NCI-H146 (cell line): ENCODE results near the gene NCKAP5.

Experiments
- DNase-seq: peaks from one replicate; lab custom pipeline; 2025; lab: John Stamatoyannopoulos, UW

The NCKAP5 gene

DNA sequence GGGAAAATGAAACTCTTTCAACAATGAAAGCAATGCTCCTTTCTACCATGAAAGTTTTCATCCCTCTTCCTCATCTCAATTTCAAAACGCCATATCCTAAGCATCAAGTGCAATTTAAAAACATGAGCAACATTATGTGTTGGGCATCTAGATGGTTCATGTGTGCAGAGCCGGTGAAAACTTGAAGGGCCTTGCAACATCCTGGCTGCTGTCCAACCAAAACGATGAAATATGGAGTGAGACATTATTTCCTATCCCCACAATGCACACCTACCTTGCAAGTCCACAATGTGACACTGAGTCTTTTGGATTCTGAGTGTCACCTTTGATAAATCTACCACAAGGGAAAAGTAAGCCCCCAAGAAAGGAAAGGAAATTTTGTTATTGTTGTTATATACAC, 110.0 kb downstream of the NCKAP5 start:
- no peak for DNase-seq

DNA sequence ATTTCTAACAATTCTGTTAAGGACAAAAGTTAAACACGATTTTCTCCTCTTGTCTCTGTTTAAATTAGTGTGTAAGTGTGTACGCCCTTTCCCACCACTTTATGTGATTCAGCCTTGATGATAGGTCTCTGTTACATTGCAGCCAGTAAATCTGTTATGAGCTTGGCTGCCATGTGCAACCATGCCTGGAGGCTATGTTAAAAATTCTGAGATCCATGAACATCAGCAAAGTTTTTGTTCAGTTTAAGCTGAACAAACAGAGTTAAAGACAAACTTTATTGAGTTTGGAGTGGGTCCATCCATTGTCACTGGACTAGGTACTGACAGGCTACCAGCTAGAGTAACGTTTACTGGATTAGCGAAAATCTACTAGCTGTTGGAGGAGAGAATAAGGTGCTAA, 110.4 kb downstream of the NCKAP5 start:
- no peak for DNase-seq

DNA sequence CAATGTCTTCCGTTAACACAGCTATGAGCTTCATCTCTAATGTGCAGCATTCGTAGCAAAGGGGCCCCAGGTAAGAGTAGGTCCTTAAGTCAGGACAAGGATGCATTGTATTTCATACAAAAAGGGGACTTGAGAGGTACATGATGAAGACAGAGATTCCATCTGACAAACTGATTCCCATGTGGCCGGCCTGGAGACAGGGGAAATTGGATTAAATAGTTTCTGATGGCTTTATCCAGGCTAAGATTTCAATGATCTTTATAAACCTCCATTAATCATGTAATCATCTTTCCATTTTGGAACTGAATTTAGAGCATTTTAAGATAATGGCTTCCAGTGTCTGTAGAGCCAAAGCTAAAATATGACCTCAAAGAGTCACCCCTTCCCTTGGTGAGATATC, 111.3 kb downstream of the NCKAP5 start:
- no peak for DNase-seq

DNA sequence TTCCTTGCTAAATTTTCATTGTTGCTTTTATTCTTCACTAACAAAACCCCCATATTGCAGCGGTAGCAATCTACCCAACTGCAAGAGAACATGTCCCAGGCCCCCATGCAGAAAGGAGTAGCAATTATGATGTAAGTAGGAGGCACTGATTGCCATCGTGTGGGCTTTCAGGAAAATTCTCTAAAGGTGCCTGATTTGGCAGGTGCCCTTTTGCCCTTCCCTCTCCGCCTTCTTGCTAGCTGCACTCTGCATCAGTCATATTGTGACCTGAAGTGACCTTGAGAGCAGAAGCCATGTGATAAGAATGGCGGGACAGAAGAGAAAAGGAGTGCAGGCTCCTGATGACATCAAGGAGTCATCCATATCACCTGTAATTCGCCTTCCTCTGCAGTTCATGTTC, 112.1 kb downstream of the NCKAP5 start:
- no peak for DNase-seq

DNA sequence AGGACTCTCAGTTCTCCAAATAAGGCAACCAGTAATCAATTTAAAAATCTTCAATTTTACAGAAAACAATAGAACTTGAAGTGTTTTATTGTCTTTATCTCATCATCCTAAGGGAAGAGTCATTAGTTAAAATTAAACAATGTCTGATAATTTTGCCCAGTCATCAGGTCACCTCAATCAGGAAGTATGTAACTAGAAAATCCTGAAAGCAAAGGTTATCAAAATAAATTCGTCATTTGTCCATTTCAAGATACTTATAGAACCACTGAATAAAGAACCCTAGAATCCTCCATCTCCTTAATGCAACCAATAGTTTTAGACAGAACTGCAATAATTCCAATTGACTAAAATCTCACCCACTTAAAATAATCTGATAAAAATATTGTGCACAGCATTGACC, 115.2 kb downstream of the NCKAP5 start:
- no peak for DNase-seq

DNA sequence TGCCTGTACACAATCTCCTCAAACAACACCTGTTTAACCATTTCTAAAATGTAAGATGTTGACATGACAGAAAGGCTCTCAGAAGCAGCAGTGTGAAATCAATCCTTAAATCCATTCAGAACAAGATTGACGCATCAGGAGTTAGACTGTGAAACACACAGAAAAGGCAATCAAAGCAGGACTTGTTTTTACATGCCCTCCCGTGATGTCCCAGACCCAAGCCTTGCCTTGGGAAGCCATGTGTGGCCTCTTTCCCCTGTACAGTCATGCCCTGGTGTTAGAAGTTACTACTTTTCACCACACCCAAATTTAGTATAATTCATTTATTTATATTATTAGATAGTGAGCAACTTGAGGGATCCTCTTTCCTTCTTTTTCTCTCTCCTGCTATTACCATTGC, 115.7 kb downstream of the NCKAP5 start:
- DNase-seq, result no peak

DNA sequence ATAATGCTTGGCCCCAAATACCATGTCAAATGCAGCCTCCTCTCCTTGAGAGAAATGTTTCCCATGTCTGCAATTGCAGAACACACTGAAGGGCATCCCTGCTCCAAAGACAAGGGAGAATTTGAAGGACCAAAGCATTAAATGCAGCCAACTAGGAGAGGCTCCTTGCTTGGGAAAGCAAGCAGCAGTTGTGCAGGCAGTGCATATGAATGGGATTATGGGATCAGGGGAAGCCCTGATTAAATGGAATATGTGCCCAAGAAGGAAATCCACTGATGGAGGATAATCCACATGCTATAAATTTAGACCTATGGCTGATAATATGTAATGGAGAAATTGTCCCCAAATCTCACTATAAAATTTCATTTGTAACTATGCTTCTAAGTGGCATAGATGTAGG, 116.1 kb downstream of the NCKAP5 start:
- no peak for DNase-seq

DNA sequence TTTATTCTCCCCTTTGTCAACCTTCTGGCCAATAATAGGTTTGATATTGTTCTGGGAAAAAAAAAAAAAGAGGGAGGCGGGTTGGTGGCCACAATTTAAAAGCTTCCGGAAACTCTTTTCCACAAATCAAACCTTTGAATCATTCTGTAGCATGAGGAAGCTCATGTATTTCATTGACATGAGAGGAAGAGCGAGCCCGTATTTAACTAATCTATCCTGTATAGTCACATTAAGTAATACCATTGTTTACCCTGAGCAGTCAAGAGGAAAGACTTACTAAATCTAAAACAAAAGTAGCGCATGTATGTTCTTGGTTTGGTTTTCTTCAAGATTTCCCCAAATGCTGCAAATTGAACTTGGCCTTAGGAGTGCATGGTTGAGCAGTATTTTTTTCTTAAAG, 120.1 kb downstream of the NCKAP5 start:
- no peak for DNase-seq

DNA sequence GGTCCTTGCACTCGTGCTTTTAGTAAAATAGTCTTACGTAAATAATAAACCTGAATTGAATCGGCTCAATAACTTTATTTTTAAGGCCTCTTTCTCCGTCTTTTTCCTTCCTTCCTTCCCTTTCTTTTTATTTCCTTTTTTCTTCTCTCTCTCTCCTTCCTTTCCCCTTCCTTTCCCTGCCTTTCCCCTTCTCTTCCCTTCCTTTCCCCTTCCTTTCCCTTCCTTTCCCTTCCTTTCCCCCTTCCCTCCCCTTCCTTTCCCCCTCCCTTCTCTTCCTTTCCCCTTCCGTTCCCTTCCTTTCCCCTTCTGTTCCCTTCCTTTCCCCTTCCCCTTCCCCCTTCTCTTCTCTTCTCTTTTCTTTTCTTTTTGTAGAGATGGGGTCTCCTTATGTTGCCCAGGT, 121.0 kb downstream of the NCKAP5 start:
- no peak for DNase-seq

DNA sequence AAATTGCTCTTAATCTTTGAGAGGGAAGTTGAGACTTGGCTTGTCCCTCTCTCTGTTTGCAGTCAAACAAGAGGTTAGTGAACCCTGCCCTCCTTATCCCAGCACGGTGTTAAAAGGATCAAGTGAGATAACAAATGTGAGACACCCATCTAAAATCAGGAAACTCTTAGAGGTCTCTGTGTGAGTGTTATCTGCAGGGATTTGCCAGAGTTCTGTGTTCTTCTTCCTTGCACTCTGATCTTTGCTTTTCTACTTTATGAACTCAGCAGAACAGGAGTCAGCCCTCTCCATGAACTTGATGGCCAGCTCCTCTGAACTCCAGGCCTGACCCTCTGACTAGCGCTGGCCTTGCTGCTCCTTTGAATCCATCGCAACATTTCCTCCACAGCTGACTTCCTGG, 123.8 kb downstream of the NCKAP5 start:
- no peak for DNase-seq

DNA sequence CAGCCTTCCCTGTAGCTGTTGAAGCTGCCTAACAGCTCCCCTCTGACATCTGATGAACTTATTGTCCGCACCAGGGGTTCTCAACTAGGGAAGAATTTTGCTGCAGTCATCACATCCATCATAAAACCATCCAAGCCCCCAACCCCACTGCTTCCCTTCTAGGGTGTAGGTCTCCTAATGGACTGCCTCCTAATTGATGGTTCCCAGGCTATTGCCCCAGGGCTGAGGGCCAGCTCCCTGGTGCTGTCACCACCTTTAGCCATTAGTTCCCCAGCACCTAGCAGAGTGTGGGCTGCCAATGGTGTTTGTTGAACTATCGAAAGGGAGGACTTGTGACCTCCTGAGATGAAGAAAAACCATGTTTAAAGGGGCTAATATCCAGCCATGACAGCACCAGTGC, 125.9 kb downstream of the NCKAP5 start:
- DNase-seq, result no peak

DNA sequence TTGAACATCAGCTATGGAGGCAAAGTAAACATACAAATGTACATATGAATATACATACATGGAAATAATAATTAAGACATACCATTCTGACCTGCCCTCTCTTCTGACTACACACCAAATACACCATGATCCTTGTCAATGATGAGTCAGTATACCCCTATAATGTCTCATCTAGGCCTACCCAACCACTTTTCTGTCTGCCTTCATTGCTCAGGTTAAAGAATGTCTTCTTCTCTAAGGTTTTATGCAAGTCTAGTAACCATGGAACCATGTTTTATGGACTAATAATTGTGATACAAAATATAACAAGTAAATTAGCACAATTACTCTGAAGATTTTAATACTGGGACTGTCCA, 128.7 kb downstream of the NCKAP5 start:
- no peak for DNase-seq

DNA sequence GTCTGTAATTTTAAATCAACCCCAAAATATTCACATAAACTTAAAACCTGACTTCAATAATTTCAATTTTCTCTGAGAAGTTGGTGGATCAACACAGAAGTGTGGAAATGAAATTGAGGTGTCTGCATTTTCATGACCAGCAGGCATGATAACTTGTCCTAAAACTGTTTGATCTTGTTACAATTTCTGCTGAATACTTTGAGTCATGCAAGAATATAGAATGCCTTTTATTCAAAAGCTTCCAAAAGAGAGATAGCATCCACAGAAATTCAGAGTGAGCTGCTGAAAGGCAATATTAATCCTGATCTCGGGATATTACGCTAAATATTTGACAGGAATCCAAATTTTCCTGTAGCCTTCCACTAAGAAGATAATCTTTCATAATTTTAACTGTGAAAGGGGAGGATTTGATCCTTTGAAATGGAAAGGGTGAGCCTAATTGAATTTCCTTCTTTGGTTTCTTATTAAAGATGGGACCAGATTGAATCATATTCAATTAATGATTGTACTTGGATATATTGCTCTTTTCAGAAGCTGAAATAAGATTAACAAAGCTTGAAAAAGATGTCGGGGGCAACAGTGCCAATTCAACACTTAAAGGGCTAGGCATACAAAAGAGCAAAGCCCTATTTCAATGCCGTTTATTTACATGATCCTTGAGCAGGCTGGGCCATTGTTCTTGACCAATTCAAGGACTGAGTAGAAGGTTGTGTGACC, 129.3 kb downstream of the NCKAP5 start:
- no peak for DNase-seq

DNA sequence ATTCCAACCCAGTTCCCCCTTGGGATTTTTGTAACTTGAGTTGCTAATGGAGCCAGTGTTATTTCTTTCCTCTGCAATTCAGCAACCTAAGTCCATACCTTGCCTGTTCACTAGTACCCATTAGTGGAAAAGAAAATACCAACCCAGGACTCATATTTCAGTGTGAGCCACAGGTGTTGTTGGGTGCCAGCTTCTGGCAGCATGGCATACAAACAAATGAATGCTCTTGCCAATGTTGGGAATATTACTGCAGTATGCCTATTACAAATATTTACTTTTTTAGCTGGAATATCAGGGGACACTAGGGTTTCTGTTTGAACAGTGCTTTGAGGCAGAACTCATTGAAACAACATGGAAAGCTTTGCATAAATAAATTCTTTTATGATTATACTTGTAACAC, 130.2 kb downstream of the NCKAP5 start:
- no peak for DNase-seq

DNA sequence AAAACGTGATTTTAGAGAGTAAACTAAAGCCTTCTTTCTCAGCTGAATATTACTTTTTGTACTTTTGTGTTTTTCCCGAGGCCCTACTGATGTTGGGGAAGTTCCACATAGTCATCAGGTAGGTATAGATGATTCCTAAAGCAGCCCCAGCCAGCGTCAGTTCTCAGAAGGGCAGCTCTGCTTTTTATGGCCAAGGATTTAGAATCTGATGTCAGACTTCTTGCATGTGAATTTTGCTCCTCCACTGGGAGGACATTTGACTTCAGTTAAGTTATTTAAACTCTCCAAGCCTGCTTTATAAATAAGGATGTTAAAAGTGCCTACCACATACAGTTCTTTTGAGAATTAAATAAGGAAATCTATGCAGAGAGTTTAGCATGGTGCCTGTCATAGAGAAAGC, 130.8 kb downstream of the NCKAP5 start:
- DNase-seq, result no peak

DNA sequence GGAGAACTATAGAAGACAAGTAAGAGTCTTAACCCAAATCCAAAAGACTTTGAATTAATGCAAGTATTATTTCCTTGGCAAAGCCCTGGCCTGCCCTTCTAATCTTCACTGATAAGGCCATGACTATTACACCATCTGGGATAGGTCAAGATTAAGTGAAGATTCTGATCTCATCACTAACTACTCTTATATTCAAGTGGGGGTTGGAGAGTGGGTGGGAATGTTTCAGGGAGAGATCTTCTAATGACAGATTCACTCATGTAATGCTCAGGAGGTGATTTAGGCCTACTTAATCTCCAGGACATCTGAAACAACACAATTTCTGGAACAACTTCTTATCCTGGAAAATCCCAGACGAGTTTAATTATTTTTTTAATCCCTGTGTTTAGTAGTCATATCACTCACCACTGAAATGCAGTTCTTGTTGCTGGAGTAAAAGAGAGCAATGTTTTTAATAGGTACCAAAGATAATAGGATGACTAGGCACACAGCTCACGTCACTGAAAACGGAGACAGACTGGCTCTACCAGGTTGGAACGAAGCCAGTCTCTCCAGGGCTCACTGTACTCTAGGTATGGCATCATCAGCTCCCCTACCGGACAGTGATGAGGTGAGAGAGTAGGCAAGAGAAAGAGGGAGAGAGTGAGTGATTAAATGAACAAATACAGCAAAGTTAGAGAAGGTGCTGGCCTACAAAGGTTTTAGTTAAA, 133.1 kb downstream of the NCKAP5 start:
- DNase-seq, result no peak

DNA sequence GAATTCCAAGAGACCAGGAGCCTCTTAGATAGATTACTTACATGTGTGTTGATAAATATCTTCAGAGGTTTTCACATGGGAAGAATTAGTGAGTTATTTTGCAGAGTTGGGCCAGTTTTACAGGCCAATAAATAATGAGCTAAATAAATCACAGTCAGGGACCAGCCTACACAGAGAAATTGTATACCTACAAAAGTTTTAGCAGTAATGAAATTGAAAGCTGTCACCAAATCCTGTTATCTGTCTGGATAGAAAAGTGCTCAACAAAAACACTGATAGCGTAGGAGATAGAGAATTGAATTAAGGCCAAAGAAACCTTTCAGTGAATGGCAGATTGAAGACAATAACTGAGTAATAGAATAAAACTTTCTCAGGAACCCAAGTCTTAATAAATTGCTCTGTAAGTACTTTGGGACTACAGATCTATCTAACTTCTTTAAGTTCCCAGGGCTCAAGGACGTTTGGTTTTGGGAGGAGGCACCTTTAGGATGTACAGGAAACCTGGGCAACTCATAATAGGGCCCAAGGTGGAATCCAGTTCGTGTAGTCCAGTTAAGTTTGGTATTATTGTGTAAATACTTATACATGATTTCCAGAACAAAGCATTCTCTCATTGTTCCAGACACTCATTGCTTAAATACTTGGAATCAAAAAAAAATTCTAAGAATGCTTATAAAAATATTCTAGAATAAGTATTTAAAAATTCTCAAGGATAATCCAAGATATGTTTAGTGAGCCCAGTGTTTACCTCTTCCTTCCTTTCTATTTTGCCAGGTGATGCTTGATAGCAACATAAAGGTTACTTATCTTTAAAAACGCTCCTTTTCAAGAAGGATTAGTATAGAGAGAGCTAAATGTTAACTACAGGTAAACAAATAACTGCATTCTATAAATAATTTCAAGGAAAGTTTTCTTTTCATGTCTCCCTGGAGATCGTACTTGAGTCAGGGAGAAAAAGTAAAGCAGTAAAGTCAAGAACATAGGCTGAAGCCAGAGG, 134.5 kb downstream of the NCKAP5 start:
- no peak for DNase-seq

DNA sequence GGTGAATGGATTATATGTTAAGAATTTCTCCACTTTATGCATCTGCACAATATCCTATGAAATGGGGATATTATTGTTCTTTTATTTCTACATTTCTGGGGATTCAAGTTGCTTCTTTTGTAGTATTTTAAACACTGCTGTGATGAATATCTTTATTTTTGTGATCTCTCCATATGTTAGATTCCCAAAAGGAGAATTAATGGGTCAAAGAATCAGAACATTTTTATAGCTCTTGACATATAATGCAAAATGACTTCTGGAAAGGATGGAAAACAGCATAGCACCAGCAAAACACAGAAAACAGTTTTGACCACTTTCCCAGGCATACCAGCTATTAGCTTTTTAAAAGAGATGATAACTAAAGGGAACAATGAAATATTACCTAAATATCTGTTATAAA, 135.5 kb downstream of the NCKAP5 start:
- DNase-seq, result no peak

DNA sequence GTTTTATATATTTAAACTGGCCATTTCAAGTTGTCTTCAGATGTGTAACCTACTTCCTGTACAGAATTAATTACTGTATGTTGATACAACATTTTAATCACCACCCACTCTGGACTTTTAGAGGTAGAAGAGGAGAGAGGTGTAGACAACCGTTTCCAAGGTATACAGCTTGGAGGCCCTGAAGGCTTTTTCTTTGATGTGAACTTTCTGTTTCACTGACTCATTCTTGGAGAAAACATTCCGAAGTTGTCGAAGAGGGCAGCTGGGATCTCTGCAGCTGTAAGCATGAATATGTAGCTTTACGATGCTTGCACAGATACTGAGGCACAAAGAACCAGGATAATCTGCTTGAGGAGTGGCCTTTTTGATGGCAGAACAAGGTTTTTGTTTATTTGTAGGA, 137.0 kb downstream of the NCKAP5 start:
- DNase-seq, result no peak

DNA sequence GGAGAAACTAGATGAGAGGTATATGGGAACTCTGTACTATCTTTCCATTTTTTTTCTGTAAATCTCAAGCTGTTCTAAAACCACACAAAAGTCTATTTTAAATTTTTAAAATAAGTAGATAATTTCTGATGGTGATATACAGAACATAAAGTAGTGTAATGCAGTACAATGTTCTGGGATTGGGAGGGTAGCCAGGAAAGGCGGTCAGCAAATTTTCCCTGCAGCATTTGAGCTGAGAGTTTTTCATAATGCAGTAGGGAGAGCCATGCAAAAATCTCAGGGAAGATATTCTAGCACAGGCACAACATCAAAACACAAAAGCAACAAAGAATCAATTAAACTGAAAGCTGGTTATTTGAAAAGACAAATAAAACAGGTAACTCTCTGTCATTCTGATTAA, 141.5 kb downstream of the NCKAP5 start:
- DNase-seq, result no peak

DNA sequence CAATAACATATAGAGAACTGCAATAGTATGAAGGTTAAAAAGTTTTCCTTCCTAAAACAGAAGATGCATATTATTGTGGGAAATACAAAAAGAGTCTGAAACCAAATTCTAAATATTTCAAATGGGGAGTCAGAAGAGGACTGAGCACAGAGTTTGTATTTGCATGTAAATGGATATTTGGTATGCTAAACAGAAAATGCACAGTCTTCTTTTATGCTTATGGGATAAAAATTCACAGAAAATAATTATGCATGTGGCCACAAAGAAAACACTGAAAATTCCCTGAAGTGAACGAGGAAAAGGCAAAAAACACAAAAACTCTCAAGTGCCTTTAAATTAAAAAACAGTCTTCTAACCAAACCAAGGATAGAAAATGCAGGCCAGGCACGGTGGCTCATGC, 142.7 kb downstream of the NCKAP5 start:
- DNase-seq, result no peak

DNA sequence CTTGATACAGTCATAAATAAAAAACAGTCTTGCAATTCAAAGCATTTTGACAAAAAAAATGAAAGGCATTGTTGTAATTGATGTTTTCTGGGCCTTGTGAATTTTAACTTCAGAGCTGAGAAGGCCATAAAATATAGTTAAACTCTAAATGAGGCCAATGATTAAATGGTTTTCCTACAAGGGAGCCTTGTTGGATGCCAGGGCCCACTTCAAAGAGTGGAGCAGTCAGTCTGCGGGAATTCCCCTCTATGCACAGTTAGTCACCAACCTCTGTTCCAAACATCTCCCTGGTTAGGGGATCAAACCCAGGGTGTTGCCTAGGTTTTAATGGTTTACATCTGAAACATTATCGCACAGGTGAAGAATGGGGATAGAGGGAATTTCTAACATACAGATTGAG, 143.4 kb downstream of the NCKAP5 start:
- no peak for DNase-seq

DNA sequence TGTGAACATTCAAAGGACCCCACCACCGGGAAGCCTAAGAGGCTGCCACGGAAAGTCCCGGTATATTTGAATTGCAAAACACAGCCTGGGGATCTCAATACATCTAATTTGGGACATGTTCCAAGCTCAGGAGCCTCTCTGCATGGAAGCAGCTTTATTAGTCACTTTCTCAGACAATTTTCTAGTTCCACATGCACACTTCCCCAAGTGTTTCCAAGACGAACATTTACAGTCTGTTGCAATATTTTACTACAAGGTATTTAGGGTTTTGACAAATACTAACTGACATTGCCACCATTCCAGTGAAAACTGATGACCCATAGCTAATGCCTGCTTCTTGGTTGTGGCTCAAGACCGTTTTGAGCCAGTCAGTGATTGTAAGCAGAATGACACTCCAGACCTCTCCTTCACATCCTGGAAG, 145.3 kb downstream of the NCKAP5 start:
- no peak for DNase-seq
